A549 (cell line): ENCODE measurements around the gene CDYL.

Experiments used
- CHD2 ChIP-seq: fragments of 150-350 bp; IDR thresholded peaks from 2 replicates; pipeline ENCODE4 v1.6.1; 2014; ENCODE audit warnings: low read length; ENCODE audit not compliant: partially characterized antibody
- CHD4 ChIP-seq: fragments of 200-600 bp; sonication (generic); IDR thresholded peaks from 2 replicates; pipeline ENCODE4 v1.6.1; 2016; ENCODE audit warnings: antibody characterized with exemption, mild to moderate bottlenecking, borderline replicate concordance
- EP300 ChIP-seq, 2 experiments: fragments of >200 bp; sonication (Bioruptor Twin); formaldehyde crosslinking; IDR thresholded peaks; 2 replicates in 1 of 2; 3 replicates in 1 of 2; pipeline ENCODE4 v1.6.1; 2016 to 2017
- HMGXB4 ChIP-seq: fragments of 250-450 bp; sonication (Bioruptor Pico); IDR thresholded peaks from 2 replicates; pipeline ENCODE4 v1.5.0; 2021; ENCODE audit warnings: mild to moderate bottlenecking, moderate library complexity, borderline replicate concordance
- HOXB13 ChIP-seq: fragments of 250-450 bp; sonication (Bioruptor Pico); IDR thresholded peaks from 2 replicates; pipeline ENCODE4 v1.5.0; 2020; ENCODE audit warnings: low read depth, mild to moderate bottlenecking, moderate library complexity
- POLR2A ChIP-seq: IDR thresholded peaks from 2 replicates; pipeline ENCODE4 v1.6.1; 2012; ENCODE audit warnings: mild to moderate bottlenecking, low read length
- ZSCAN20 ChIP-seq: fragments of 250-450 bp; sonication (Bioruptor Pico); IDR thresholded peaks from 2 replicates; pipeline ENCODE4 v1.8.0; 2022; ENCODE audit warnings: mild to moderate bottlenecking, moderate library complexity
- TF ChIP-seq, protein P1 (sequence below): fragments of >200 bp; sonication (Bioruptor Twin); formaldehyde crosslinking; IDR thresholded peaks from 3 replicates; pipeline ENCODE4 v1.5.1; 2016
- TF ChIP-seq, protein P2 (sequence below): fragments of 200-600 bp; sonication (generic); IDR thresholded peaks from 2 replicates; pipeline ENCODE4 v1.6.1; 2016; ENCODE audit warnings: antibody characterized with exemption, mild to moderate bottlenecking, moderate library complexity

GRCh38 chr6:4994741-4995140 is 218.5 kb downstream of the CDYL start:
- TF ChIP-seq, protein P1, sequence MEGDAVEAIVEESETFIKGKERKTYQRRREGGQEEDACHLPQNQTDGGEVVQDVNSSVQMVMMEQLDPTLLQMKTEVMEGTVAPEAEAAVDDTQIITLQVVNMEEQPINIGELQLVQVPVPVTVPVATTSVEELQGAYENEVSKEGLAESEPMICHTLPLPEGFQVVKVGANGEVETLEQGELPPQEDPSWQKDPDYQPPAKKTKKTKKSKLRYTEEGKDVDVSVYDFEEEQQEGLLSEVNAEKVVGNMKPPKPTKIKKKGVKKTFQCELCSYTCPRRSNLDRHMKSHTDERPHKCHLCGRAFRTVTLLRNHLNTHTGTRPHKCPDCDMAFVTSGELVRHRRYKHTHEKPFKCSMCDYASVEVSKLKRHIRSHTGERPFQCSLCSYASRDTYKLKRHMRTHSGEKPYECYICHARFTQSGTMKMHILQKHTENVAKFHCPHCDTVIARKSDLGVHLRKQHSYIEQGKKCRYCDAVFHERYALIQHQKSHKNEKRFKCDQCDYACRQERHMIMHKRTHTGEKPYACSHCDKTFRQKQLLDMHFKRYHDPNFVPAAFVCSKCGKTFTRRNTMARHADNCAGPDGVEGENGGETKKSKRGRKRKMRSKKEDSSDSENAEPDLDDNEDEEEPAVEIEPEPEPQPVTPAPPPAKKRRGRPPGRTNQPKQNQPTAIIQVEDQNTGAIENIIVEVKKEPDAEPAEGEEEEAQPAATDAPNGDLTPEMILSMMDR: no peak
- TF ChIP-seq HOXB13 (CRISPR knock-in tag): no peak
- TF ChIP-seq CHD4: no peak
- TF ChIP-seq HMGXB4: no peak
- no peak for TF ChIP-seq CHD2
- TF ChIP-seq POLR2A: no peak
- TF ChIP-seq, protein P2, sequence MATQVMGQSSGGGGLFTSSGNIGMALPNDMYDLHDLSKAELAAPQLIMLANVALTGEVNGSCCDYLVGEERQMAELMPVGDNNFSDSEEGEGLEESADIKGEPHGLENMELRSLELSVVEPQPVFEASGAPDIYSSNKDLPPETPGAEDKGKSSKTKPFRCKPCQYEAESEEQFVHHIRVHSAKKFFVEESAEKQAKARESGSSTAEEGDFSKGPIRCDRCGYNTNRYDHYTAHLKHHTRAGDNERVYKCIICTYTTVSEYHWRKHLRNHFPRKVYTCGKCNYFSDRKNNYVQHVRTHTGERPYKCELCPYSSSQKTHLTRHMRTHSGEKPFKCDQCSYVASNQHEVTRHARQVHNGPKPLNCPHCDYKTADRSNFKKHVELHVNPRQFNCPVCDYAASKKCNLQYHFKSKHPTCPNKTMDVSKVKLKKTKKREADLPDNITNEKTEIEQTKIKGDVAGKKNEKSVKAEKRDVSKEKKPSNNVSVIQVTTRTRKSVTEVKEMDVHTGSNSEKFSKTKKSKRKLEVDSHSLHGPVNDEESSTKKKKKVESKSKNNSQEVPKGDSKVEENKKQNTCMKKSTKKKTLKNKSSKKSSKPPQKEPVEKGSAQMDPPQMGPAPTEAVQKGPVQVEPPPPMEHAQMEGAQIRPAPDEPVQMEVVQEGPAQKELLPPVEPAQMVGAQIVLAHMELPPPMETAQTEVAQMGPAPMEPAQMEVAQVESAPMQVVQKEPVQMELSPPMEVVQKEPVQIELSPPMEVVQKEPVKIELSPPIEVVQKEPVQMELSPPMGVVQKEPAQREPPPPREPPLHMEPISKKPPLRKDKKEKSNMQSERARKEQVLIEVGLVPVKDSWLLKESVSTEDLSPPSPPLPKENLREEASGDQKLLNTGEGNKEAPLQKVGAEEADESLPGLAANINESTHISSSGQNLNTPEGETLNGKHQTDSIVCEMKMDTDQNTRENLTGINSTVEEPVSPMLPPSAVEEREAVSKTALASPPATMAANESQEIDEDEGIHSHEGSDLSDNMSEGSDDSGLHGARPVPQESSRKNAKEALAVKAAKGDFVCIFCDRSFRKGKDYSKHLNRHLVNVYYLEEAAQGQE: no peak
- no peak for TF ChIP-seq EP300 (IDR thresholded peaks at IDR 0.05)
- TF ChIP-seq ZSCAN20: no peak
